Neural crest cell (in vitro differentiated cells): ENCODE data around the gene PAQR8. TPM values are rescaled to one million over a fixed set of nuclear protein-coding genes. Genes with fewer than 3 reads are reported as not detected.
"Not testable (repeated sequence)": the region's sequence is repeated elsewhere in the genome, so short reads cannot be mapped to it uniquely, and the experiment has no call there.

ENCODE experiments used
- DNase-seq: peaks from one replicate; pipeline ENCODE4 v3.0.0; 2021; ENCODE audit warnings: low read depth, mixed read lengths, low spot score
- H3K27ac Mint-ChIP-seq: one replicate; pipeline ENCODE4 v1.8.0; 2021; ENCODE audit warnings: mild to moderate bottlenecking, mixed read lengths; ENCODE audit not compliant: unreplicated experiment
- H3K27me3 Mint-ChIP-seq: 2 replicates; pipeline ENCODE4 v1.8.0; 2021; ENCODE audit warnings: low read depth, mild to moderate bottlenecking, mixed read lengths
- H3K36me3 Mint-ChIP-seq: 2 replicates; pipeline ENCODE4 v1.8.0; 2021; ENCODE audit warnings: low read depth, mild to moderate bottlenecking, mixed read lengths
- H3K4me1 Mint-ChIP-seq: 2 replicates; pipeline ENCODE4 v1.8.0; 2021; ENCODE audit warnings: mixed read lengths
- H3K4me3 Mint-ChIP-seq: one replicate; pipeline ENCODE4 v1.8.0; 2021; ENCODE audit warnings: mild to moderate bottlenecking, mixed read lengths
- H3K9me3 Mint-ChIP-seq: 2 replicates; pipeline ENCODE4 v1.8.0; 2021; ENCODE audit warnings: mixed read lengths
- CTCF ChIP-seq: fragments of 200-600 bp; sonication (generic); conservative IDR thresholded peaks from 2 replicates; pipeline ENCODE4 v1.5.0; 2021; ENCODE audit warnings: antibody characterized with exemption, mild to moderate bottlenecking
- total RNA-seq: library from RNA; stranded (reverse); gene quantifications from 2 replicates; pipeline ENCODE4 v1.2.1, GENCODE V29; 2021

Gene PAQR8
- total RNA-seq, 1 donor from 2014 or later, result 10.7 TPM

GRCh38 chr6:52423971-52424381, 62.0 kb downstream of the PAQR8 start:
- no peak for TF ChIP-seq CTCF
- Mint-ChIP-seq H3K4me1 (peaks cover 10% of the 10 kb centered on the region), H3K27ac (no peak overlapping the region), H3K9me3 (no peaks in the 10 kb centered on the region), H3K27me3 (no peaks in the 10 kb centered on the region), H3K36me3 (peaks cover 11% of the 10 kb centered on the region), H3K4me3 (no peak overlapping the region)
- no peak for DNase-seq

GRCh38 chr6:52424513-52424912, 62.6 kb downstream of the PAQR8 start:
- peaks cover 2% of the 10 kb centered on the region for H3K9me3 Mint-ChIP-seq
- no peak overlapping the region for H3K4me3 Mint-ChIP-seq
- peaks cover 5% of the 10 kb centered on the region for H3K4me1 Mint-ChIP-seq
- no peak overlapping the region for H3K27ac Mint-ChIP-seq
- H3K27me3 Mint-ChIP-seq, result no peaks in the 10 kb centered on the region
- TF ChIP-seq CTCF, result no peak
- H3K36me3 Mint-ChIP-seq, result peaks cover 15% of the 10 kb centered on the region
- no peak for DNase-seq

GRCh38 chr6:52426667-52427066, 64.7 kb downstream of the PAQR8 start:
- Mint-ChIP-seq H3K4me1 (peaks cover 3% of the 10 kb centered on the region), H3K9me3 (peaks cover 3% of the 10 kb centered on the region), H3K36me3 (peaks cover 32% of the 10 kb centered on the region), H3K27me3 (no peaks in the 10 kb centered on the region), H3K27ac (no peak overlapping the region), H3K4me3 (no peak overlapping the region)
- TF ChIP-seq CTCF, result no peak
- no peak for DNase-seq

GRCh38 chr6:52433294-52433693, 71.3 kb downstream of the PAQR8 start:
- not testable (repeated sequence) for H3K27ac Mint-ChIP-seq

GRCh38 chr6:52435345-52435744, 73.4 kb downstream of the PAQR8 start:
- no peak for TF ChIP-seq CTCF
- Mint-ChIP-seq H3K9me3 (no peaks in the 10 kb centered on the region), H3K4me1 (no peaks in the 10 kb centered on the region), H3K27me3 (no peaks in the 10 kb centered on the region), H3K4me3 (no peak overlapping the region), H3K27ac (no peak overlapping the region), H3K36me3 (peaks cover 20% of the 10 kb centered on the region)
- DNase-seq, result no peak

More at GRCh38 chr6:52433294-52433693, 71.3 kb downstream of the PAQR8 start:
- not testable (repeated sequence) for H3K4me1 Mint-ChIP-seq, DNase-seq, H3K27me3 Mint-ChIP-seq, H3K4me3 Mint-ChIP-seq, H3K9me3 Mint-ChIP-seq
- peaks cover 33% of the 10 kb centered on the region for H3K36me3 Mint-ChIP-seq

- peaks cover 30% of the 10 kb centered on the region for H3K36me3 Mint-ChIP-seq
- no peak for TF ChIP-seq CTCF
- H3K27me3 Mint-ChIP-seq, result no peaks in the 10 kb centered on the region
- no peak for DNase-seq
- H3K4me1 Mint-ChIP-seq, result no peaks in the 10 kb centered on the region
- no peaks in the 10 kb centered on the region for H3K9me3 Mint-ChIP-seq
- H3K27ac Mint-ChIP-seq, result no peak overlapping the region
- no peak overlapping the region for H3K4me3 Mint-ChIP-seq
Measured at GRCh38 chr6:52438926-52439325, 77.0 kb downstream of the PAQR8 start.
